Vagina (tissue), 2 donors: ENCODE measurements around the gene LARP1. TPM values are rescaled to one million over a fixed set of nuclear protein-coding genes. Genes with fewer than 3 reads are reported as not detected.

Experiments
- DNase-seq, 2 donors: peaks; one replicate each; pipeline ENCODE4 v3.0.0-alpha.2; 2017; ENCODE audit errors: extremely low spot score in 2 of 2
- H3K27ac ChIP-seq: fragments of 200-600 bp; sonication (generic); one replicate; pipeline ENCODE4 v1.5.1; 2019
- H3K27me3 ChIP-seq: fragments of 200-600 bp; sonication (generic); one replicate; pipeline ENCODE4 v1.5.1; 2019
- H3K36me3 ChIP-seq, 2 donors: fragments of 200-600 bp; sonication (generic); one replicate each; pipeline ENCODE4 v1.5.1; 2017 to 2019
- H3K4me1 ChIP-seq: fragments of 200-600 bp; sonication (generic); one replicate; pipeline ENCODE4 v1.5.1; 2019
- H3K4me3 ChIP-seq, 2 donors: fragments of 200-600 bp; sonication (generic); 1 replicate in 1 of 2; 2 replicates in 1 of 2; pipeline ENCODE4 v1.5.1; 2016 to 2019
- H3K9me3 ChIP-seq: fragments of 200-600 bp; sonication (generic); one replicate; pipeline ENCODE4 v1.5.1; 2019
- CTCF ChIP-seq, 3 experiments: fragments of 450-650 bp in 2 of 3; fragments of 200-600 bp in 1 of 3; sonication (generic) in 1 of 3; IDR thresholded peaks; one replicate each; pipeline ENCODE4 v1.5.1; 2017 to 2019; ENCODE audit warnings: antibody characterized with exemption in 3 of 3, mild to moderate bottlenecking in 2 of 3, moderate library complexity in 2 of 3
- POLR2A ChIP-seq, 2 donors: fragments of 450-650 bp; IDR thresholded peaks; one replicate each; pipeline ENCODE4 v1.6.1; 2017; ENCODE audit warnings: antibody characterized with exemption in 2 of 2, mild to moderate bottlenecking in 2 of 2, moderate library complexity in 2 of 2
- POLR2AphosphoS5 ChIP-seq, 2 donors: sonication (generic); formaldehyde crosslinking; IDR thresholded peaks; one replicate each; pipeline ENCODE4 v1.9.0; 2017; ENCODE audit warnings: antibody characterized with exemption in 2 of 2, mild to moderate bottlenecking in 2 of 2, low read depth in 1 of 2; ENCODE audit not compliant: insufficient read depth in 1 of 2
- intact Hi-C: fragments of 100-400 bp; cut with DNase I; formaldehyde crosslinking; loops from one replicate; pipeline ENCODE4 v1.15.1; 2023
- total RNA-seq: library from RNA; depleted of rRNA; stranded (reverse); fragments of >200 nt; gene quantifications from one replicate; pipeline ENCODE4 v1.2.3, GENCODE V29; 2016

The LARP1 gene
- total RNA-seq, 1 donor from 2014 or later: 98.0 TPM

- TF ChIP-seq CTCF (IDR thresholded peaks at IDR 0.05): no peak
- TF ChIP-seq POLR2A (IDR thresholded peaks at IDR 0.05): no peak
- no peak for TF ChIP-seq POLR2AphosphoS5 (IDR thresholded peaks at IDR 0.05; ENCODE audit: insufficient read depth in 1 of 2, low read depth in 1 of 2)
- Histone ChIP-seq H3K9me3 (no peaks in the 10 kb centered on the region), H3K4me3 (no peak overlapping the region), H3K4me1 (peaks cover 90% of the 10 kb centered on the region), H3K36me3 (no peaks in the 10 kb centered on the region), H3K27me3 (no peaks in the 10 kb centered on the region), H3K27ac (peak overlapping the region; percentile 30)
- intact Hi-C loops: no loop called here
- no peak for DNase-seq
These were observed 27.1 kb downstream of the LARP1 start for GRCh38 chr5:154782326-154782725.

GRCh38 chr5:154782812-154783592 is 27.8 kb downstream of the LARP1 start:
- DNase-seq: no peak
- intact Hi-C loops: no loop called here
- Histone ChIP-seq H3K4me1 (peaks cover 97% of the 10 kb centered on the region), H3K27me3 (no peaks in the 10 kb centered on the region), H3K27ac (peak overlapping the region; percentile 30), H3K9me3 (no peaks in the 10 kb centered on the region), H3K4me3 (no peak overlapping the region), H3K36me3 (no peaks in the 10 kb centered on the region)
- TF ChIP-seq CTCF (IDR thresholded peaks at IDR 0.05) (no peak), POLR2AphosphoS5 (IDR thresholded peaks at IDR 0.05; ENCODE audit: insufficient read depth in 1 of 2, low read depth in 1 of 2) (no peak), POLR2A (IDR thresholded peaks at IDR 0.05) (no peak)

- DNase-seq: no peak
- Histone ChIP-seq H3K4me1 (peaks cover 98% of the 10 kb centered on the region), H3K36me3 (no peaks in the 10 kb centered on the region), H3K27ac (no peak overlapping the region), H3K9me3 (no peaks in the 10 kb centered on the region), H3K27me3 (no peaks in the 10 kb centered on the region), H3K4me3 (no peak overlapping the region)
- intact Hi-C loops: no loop called here
- TF ChIP-seq POLR2AphosphoS5 (IDR thresholded peaks at IDR 0.05; ENCODE audit: insufficient read depth in 1 of 2, low read depth in 1 of 2): no peak
- no peak for TF ChIP-seq POLR2A (IDR thresholded peaks at IDR 0.05)
- no peak for TF ChIP-seq CTCF (IDR thresholded peaks at IDR 0.05)
These were observed 28.7 kb downstream of the LARP1 start for GRCh38 chr5:154783774-154784460.

GRCh38 chr5:154784856-154785255 is 29.7 kb downstream of the LARP1 start:
- TF ChIP-seq POLR2A (IDR thresholded peaks at IDR 0.05) (no peak), POLR2AphosphoS5 (IDR thresholded peaks at IDR 0.05; ENCODE audit: insufficient read depth in 1 of 2, low read depth in 1 of 2) (no peak), CTCF (IDR thresholded peaks at IDR 0.05) (no peak)

GRCh38 chr5:154786414-154786813 is 31.2 kb downstream of the LARP1 start:
- Histone ChIP-seq H3K4me3 (no peak overlapping the region), H3K27ac (no peak overlapping the region), H3K9me3 (no peaks in the 10 kb centered on the region), H3K4me1 (peaks cover 74% of the 10 kb centered on the region), H3K27me3 (no peaks in the 10 kb centered on the region), H3K36me3 (peaks cover 0 to 9% of the 10 kb centered on the region in 2 donors)
- intact Hi-C loops: no loop called here
- no peak for DNase-seq
- TF ChIP-seq POLR2A (IDR thresholded peaks at IDR 0.05): no peak
- no peak for TF ChIP-seq POLR2AphosphoS5 (IDR thresholded peaks at IDR 0.05; ENCODE audit: insufficient read depth in 1 of 2, low read depth in 1 of 2)

More at GRCh38 chr5:154784856-154785255, 29.7 kb downstream of the LARP1 start:
- intact Hi-C loops: no loop called here
- H3K9me3 ChIP-seq: no peaks in the 10 kb centered on the region
- no peak overlapping the region for H3K4me3 ChIP-seq
- peaks cover 89% of the 10 kb centered on the region for H3K4me1 ChIP-seq
- H3K27ac ChIP-seq: no peak overlapping the region
- no peaks in the 10 kb centered on the region for H3K36me3 ChIP-seq
- no peaks in the 10 kb centered on the region for H3K27me3 ChIP-seq
- DNase-seq: no peak
